CD1c-positive myeloid dendritic cell (primary cell): ENCODE results near the gene RAD51AP2.
A peak's percentile ranks its signal among the peaks of the same experiment; 100 is the strongest.
"Not testable (repeated sequence)": the region's sequence is repeated elsewhere in the genome, so short reads cannot be mapped to it uniquely, and the experiment has no call there.

ENCODE experiments used
- DNase-seq: peaks from one replicate; pipeline ENCODE4 v3.0.0-alpha.2; 2016; ENCODE audit errors: extremely low spot score

RAD51AP2 gene

GRCh38 chr2:17518212-17519154, at the start of gene RAD51AP2:
TSS of gene RAD51AP2 (minus strand) at chr2:17518440. CDS start at chr2:17518415, 25 bp downstream.
- DNase-seq, result peak; percentile 52

- not testable (repeated sequence) for DNase-seq
Measured at GRCh38 chr2:17565726-17566125, 47.5 kb upstream of the RAD51AP2 start.

DNA sequence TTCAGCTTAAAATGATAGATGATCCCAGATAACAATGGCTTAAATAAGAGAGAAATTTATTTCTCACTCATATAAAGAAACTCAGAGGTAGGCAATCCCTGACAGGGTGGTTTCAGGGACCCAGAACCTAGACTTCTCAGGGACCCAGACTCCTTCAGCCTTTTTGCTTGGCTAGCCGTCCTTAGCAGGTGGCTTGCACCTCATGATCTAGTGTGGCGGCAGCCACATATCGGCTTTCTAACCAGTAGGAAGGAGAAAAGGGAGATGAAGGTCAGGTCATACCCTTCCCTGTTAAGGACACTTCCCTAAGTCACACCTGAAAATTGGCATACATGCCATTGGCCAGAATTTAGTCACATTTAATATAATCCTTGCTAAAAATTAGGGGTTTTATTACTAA, 40.6 kb upstream of the RAD51AP2 start:
- no peak for DNase-seq

DNA sequence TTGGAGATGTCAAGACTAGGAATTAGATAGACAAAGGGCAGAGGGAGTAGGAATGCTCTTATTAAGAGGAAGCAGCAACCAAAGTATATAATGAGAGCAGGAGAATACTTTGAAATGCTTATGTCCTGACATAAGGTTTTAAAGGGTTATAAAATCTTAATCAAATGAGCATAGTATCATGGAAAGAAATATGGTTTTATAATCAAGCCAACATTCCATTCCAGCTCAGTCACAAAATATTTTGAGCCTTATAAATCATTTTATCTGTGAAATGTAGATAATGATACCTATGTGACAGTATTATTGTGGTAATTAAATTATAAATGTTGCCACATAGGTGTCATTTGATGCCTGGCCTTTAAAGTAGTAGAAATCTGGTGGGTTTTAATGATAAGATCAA, 39.8 kb upstream of the RAD51AP2 start:
- no peak for DNase-seq

- no peak for DNase-seq
Measured at GRCh38 chr2:17557596-17557995, 39.4 kb upstream of the RAD51AP2 start.

- no peak for DNase-seq
Measured at GRCh38 chr2:17555150-17555549, 36.9 kb upstream of the RAD51AP2 start.

GRCh38 chr2:17550907-17551306, 32.7 kb upstream of the RAD51AP2 start:
- DNase-seq, result no peak

DNA sequence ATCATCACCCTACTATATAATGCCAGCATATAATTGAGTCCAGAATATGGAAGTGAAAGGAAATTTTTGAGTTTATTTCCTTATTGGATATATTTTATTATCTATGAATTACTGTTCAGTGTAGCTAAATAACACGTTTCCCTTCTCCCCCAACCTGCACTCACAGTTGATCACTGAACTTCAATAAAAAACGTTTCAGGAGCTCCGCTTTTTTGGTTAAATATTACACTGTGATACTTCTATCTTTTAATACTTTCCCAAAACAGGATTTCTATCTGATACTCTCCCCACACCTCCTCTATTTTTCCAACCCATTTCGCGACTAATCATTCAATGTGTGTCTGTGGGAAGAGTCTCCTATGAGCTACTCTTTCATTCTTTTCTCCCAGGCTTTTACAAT, 29.5 kb upstream of the RAD51AP2 start:
- DNase-seq, result no peak

GRCh38 chr2:17547237-17547636, 29.0 kb upstream of the RAD51AP2 start:
- no peak for DNase-seq

- DNase-seq, result no peak
Measured at GRCh38 chr2:17545680-17546613, 27.7 kb upstream of the RAD51AP2 start.

- DNase-seq, result no peak
Measured at GRCh38 chr2:17544256-17544655, 26.0 kb upstream of the RAD51AP2 start.

DNA sequence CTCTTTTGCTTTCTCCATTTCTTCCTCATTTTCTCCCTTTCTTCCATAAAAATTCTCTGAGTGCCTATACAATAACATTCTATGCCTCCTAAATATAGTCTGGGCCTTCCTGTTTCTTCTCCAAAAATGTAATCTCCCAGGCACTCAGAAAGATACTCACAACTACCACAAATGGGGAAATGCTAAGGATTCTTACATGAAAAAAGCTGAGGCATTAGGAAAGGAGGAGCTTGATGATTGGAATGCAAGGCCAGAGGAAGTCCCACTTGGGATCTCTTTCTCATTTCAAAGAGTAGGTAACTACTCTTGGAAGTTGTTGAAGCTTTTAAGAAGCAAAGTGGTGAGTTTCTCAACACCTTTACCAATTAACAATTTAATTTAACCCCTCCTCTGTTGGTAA, 25.6 kb upstream of the RAD51AP2 start:
- DNase-seq, result no peak

GRCh38 chr2:17543131-17543660, 25.0 kb upstream of the RAD51AP2 start:
- no peak for DNase-seq

DNA sequence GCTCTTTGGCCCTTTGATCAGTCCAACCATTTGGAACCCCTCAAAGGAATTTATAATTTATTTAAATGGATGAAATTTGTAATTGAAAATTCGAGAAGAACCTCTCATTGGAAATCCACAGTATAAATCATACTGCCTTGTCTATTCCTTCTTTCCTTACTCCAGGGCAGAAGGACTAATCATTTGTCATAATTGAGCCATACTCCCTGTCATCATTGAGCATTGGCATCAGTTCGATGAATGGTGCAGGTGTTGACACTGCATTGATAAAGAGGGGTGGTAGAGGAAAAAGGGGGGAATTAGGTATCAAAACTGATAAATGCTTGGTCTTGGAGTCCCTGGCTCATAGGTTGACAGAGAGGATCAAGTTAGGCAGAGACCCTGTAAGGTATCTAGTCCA, 24.2 kb upstream of the RAD51AP2 start:
- DNase-seq, result no peak

DNA sequence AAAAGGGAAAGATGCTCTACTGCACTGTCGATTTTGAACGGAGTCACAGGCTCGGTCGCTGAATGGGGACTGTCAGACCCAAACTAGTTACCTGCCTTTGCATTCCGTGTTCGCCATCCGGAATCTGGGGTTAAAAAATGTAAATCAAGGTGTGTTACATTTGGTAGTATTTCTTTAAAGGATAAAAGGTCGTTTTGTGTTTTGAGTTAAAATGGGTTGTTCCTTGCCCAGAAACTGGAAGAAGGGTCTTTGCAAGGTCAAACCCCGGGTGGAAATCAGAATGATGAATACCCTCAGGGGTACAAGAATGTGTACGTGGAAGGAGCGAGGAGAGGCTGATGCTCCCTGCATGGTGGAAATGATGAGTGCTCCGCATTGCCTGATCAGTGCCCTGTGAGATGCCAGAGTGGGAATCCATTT, 23.3 kb upstream of the RAD51AP2 start:
- no peak for DNase-seq

- no peak for DNase-seq
Measured at GRCh38 chr2:17540813-17541530, 22.7 kb upstream of the RAD51AP2 start.

- no peak for DNase-seq
Measured at GRCh38 chr2:17540093-17540812, 22.0 kb upstream of the RAD51AP2 start, which contains the start of gene VSNL1. TSS of gene VSNL1 (plus strand) at chr2:17540696. CDS start at chr2:17592075, 51,379 bp downstream.

GRCh38 chr2:17539611-17540092, 21.4 kb upstream of the RAD51AP2 start:
- no peak for DNase-seq

DNA sequence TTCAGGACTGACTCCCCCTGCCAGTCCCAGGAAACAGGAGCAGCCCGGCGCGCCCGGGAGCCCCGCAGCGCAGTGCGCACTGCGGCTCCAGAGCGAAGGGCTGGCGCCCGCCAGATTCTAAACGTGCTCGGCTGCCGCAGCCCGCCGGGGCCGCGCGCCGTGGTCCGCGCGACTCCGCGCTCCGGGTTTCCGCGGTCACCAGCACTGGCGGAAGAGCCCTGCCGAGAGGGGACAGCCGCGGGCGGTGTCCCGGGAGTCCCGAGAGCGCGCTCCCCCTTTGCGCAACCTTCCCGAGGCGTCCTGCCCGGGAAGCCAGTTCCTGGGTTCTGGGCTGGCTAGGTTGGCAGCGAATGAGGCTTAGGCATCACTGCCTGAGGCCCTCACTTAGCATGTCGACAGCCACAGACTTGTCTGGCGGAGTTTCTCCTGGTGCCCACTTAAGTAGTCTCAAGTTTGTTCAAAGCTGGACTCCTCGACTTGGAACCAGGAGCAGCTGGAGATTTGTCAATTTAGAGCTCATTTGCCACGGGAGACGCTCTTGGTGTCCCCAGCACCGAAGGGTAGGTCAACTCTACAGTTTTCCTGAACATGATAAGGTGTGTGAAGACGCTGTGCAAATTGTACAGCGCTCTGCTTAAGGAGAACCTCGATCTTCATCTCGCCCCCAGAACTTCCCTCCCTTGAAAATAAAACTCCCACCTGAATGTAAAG, 20.8 kb upstream of the RAD51AP2 start:
- no peak for DNase-seq
